ENCODE data around the gene CLDN6. TPM values are rescaled to one million over a fixed set of nuclear protein-coding genes. Genes with fewer than 3 reads are reported as not detected.
A peak's percentile ranks its signal among the peaks of the same experiment; 100 is the strongest.

The CLDN6 gene
- total RNA-seq, 1 donor from 2014 or later: not detected

DNA sequence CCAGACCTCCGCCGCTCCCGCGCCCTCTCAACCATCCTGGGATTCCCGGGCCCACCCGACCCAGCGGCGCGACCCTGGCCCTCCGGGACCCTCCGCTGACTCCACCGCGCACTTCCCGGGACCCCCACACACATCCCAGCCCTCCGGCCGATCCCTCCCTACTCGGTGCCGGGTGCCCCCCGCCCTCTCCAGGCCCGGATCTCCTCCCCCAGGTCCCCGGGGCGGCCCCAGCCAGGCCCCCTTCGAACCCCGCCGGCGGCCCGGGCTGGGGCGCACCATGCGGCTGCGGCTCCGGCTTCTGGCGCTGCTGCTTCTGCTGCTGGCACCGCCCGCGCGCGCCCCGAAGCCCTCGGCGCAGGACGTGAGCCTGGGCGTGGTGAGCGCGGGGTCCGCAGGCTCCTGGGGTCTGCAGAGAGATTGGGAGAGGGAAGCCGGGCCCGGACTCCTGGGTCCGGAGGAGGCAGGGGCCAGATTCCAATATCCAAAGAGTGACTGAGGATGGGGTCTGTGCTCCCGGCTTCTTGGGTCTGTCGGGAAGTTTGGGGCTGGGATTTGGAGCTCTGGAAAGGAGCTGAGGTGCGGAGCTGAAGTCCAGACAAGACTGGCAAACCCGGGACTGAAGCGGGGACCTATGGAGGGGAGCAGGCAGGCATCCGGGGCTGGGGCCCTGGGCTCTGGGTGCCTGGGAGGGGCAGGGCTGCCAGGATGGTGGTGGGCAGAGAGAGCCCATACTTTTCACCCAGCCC, 28.8 kb upstream of the CLDN6 start:
- H3K4me3 ChIP-seq: peak overlapping the region; percentile 52
- peaks cover 21% of the 10 kb centered on the region for H3K4me1 ChIP-seq
- no peaks in the 10 kb centered on the region for H3K36me3 ChIP-seq
- H3K27ac ChIP-seq: peak overlapping the region; percentile 65
- intact Hi-C loops (cut with DNase I): no loop called here
- DNase-seq (no peak), ATAC-seq (peak; percentile 5 to 12)
- TF ChIP-seq CTCF (IDR thresholded peaks at IDR 0.05): no peak
- peaks cover 74% of the 10 kb centered on the region for H3K27me3 ChIP-seq (ENCODE audit: low read depth)
- no peaks in the 10 kb centered on the region for H3K9me3 ChIP-seq

DNA sequence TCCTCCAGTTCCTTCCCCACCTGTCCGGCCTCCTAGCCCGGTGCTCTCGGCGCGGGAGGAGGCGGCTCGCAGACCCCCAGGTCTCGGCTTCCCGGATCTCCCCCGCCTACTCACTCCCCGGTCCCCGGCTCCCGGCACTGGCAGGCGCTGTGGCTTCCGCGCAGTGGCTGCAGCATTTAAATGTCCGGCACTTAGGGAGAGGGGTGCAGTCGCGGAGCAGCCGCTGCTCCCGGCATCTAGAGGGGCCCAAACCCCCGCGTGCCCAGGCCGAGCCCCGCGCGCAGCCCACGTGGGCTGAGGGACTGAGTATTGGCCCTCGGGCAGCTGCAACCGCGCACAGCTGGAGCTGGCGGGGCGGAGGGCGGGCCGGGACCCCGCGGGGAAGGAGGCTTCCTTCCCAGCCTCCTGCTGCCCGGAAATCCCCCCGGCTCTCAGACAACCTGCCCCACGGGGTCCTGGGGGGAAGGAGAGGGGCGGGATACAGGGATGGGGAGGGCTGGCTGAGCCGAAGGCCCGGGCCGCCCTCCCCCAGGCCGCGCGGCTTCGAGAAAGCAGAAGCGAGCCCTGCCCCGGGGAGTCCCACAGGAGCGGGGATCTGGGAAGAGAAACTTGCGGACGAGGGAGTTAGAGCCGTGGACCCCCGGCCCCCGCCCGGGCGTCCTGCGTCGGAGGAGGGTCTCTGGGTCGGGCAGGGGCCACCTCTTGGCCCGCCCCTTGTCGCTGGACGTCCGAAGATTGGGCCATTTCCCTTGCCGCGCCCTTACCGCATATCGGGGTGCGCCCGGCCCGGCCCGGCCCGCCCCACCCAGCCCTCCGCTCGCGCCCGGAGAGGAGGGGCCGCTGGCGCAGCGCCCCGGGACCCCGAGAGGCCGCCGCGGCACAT, 28.0 kb upstream of the CLDN6 start, which contains the start of gene MMP25:
TSS of gene MMP25 (plus strand) at position 804 of the 883 bp plus-strand sequence. CDS start 357 bp downstream, outside the sequence.
- Histone ChIP-seq H3K27ac (peak within 1 kb of the TSS; percentile 65), H3K27me3 (ENCODE audit: low read depth) (peaks cover 80% of the 10 kb centered on the region), H3K4me3 (peak within 1 kb of the TSS; percentile 52), H3K4me1 (peaks cover 21% of the 10 kb centered on the region), H3K9me3 (no peaks in the 10 kb centered on the region), H3K36me3 (no peaks in the 10 kb centered on the region)
- DNase-seq (no peak), ATAC-seq (peak; percentile 55 to 73)
- no peak for TF ChIP-seq CTCF (IDR thresholded peaks at IDR 0.05)
- intact Hi-C loops (cut with DNase I): no loop called here

- H3K9me3 ChIP-seq: no peaks in the 10 kb centered on the region
- H3K4me1 ChIP-seq: peaks cover 21% of the 10 kb centered on the region
- H3K36me3 ChIP-seq: no peaks in the 10 kb centered on the region
- no peak overlapping the region for H3K27ac ChIP-seq
- H3K4me3 ChIP-seq: no peak overlapping the region
- DNase-seq (no peak), ATAC-seq (no peak)
- no peak for TF ChIP-seq CTCF (IDR thresholded peaks at IDR 0.05)
- H3K27me3 ChIP-seq (ENCODE audit: low read depth): peaks cover 84% of the 10 kb centered on the region
- intact Hi-C loops (cut with DNase I): no loop called here
Observed at GRCh38 chr16:3044708-3045107, 26.7 kb upstream of the CLDN6 start.

DNA sequence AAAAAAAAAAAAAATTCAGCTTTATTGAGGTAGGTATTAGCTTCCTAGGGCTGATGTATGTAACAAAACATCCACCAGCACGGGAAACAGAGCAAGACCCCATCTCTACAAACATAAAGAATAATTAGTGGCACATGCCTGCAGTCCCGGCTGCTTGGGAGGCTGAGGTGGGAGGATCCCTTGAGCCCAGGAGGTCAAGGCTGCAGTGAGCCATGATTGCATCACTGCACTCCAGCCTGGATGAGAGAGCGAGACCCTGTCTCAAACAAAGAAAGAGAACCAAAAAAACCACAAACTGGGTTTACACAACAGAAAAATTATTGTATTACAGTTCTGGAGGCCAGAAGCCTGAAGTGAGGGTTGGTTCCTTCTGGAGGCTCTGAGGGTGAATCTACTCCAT, 24.4 kb upstream of the CLDN6 start:
- no peak for TF ChIP-seq CTCF (IDR thresholded peaks at IDR 0.05)
- H3K27ac ChIP-seq: no peak overlapping the region
- H3K4me3 ChIP-seq: no peak overlapping the region
- H3K27me3 ChIP-seq (ENCODE audit: low read depth): peaks cover 86% of the 10 kb centered on the region
- H3K4me1 ChIP-seq: peaks cover 21% of the 10 kb centered on the region
- DNase-seq (no peak), ATAC-seq (no peak)
- intact Hi-C loops (cut with DNase I): no loop called here
- no peaks in the 10 kb centered on the region for H3K9me3 ChIP-seq
- no peaks in the 10 kb centered on the region for H3K36me3 ChIP-seq

- Histone ChIP-seq H3K4me1 (peaks cover 11% of the 10 kb centered on the region), H3K36me3 (no peaks in the 10 kb centered on the region), H3K9me3 (no peaks in the 10 kb centered on the region), H3K4me3 (no peak overlapping the region), H3K27ac (no peak overlapping the region), H3K27me3 (ENCODE audit: low read depth) (peaks cover 85% of the 10 kb centered on the region)
- no peak for ATAC-seq
- intact Hi-C loops (cut with DNase I): no loop called here
- TF ChIP-seq CTCF (IDR thresholded peaks at IDR 0.05): no peak
- no peak for DNase-seq
Observed at GRCh38 chr16:3038896-3039295, 20.9 kb upstream of the CLDN6 start.
